ENCODE results near the gene REPIN1. TPM values are rescaled to one million over a fixed set of nuclear protein-coding genes. Genes with fewer than 3 reads are reported as not detected.
A peak's percentile ranks its signal among the peaks of the same experiment; 100 is the strongest.

The REPIN1 gene
- total RNA-seq, 1 experiment from 2014 or later = 106 TPM

DNA sequence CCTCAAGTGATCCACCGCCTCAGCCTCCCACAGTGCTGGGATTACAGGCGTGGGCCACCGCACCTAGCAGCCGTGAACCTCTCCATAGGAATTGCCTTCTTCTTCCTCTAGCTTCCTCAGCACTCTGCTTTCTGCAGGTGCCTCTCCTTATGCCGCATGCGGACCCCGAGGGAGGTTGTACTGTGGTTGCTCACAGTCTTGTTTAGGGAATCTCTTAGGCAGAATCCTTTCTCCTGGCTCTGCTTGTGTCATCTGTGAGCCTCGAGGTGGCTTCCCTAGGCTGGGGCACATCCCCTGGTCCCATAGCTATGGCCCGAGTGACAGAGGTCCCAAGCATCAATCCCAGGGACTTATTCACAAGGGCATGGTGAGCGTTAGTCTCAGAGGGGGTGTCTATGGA lies 48.6 kb downstream of the REPIN1 start:
- H3K79me2 ChIP-seq (ENCODE audit: insufficient read depth, low read length) = no peaks in the 10 kb centered on the region
- POLR2A ChIA-PET = no interaction called here

DNA sequence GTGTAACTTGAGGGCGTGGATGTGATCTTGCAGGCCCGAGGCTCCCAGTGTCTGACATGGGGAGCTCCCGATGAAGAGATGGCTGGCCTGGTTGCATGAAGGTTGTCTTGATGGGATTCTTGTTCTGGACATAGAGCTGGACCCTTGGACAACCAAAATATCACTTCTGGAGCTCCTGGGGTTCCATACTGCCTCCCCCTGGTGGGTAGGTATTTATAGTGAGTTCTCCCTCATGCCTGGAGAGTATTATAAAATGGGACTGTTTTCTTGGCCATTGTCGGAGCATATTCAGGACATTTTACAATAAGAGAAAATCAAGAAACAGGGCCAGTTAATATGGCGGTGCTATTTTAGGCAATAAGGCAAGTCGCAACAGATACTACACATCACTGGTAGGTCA lies 49.2 kb downstream of the REPIN1 start:
- no peaks in the 10 kb centered on the region for H3K9me2 ChIP-seq (ENCODE audit: insufficient read depth)
- TF ChIP-seq FOSL1 (IDR thresholded peaks at IDR 0.05; ENCODE audit: low read depth) = no peak
- TF ChIP-seq, protein P1, sequence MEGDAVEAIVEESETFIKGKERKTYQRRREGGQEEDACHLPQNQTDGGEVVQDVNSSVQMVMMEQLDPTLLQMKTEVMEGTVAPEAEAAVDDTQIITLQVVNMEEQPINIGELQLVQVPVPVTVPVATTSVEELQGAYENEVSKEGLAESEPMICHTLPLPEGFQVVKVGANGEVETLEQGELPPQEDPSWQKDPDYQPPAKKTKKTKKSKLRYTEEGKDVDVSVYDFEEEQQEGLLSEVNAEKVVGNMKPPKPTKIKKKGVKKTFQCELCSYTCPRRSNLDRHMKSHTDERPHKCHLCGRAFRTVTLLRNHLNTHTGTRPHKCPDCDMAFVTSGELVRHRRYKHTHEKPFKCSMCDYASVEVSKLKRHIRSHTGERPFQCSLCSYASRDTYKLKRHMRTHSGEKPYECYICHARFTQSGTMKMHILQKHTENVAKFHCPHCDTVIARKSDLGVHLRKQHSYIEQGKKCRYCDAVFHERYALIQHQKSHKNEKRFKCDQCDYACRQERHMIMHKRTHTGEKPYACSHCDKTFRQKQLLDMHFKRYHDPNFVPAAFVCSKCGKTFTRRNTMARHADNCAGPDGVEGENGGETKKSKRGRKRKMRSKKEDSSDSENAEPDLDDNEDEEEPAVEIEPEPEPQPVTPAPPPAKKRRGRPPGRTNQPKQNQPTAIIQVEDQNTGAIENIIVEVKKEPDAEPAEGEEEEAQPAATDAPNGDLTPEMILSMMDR (IDR thresholded peaks at IDR 0.05 in 2 of 3, conservative IDR thresholded peaks at IDR 0.05 in 1 of 3; ENCODE audit: borderline replicate concordance in 1 of 3, insufficient read depth in 1 of 3, low read depth in 2 of 3, low read length in 2 of 3) = peak; percentile 35 to 51 (median 41); a peak in 4 of 6 replicates
- no peak overlapping the region for H3K4me2 ChIP-seq (ENCODE audit: low read length)
- ChIA-PET RAD21 (ENCODE audit: low non-redundant PET in 1 of 2, low total read pairs in 2 of 2, uncharacterized antibody in 2 of 2, unreplicated experiment in 2 of 2) (no interaction called here), CTCF (interaction anchor here (0.9 to 2.1 kb wide), 3 partner anchors 11 to 62 kb away, joined by 3 to 6 read pairs (median 3); no protein-coding TSS in a partner anchor), POLR2A (no interaction called here)
- DNase-seq (ENCODE audit: low read depth, low spot score) = no peak
- H3K27me3 ChIP-seq (ENCODE audit: insufficient read depth, low read length) = no peaks in the 10 kb centered on the region
- no TSS peak for BruUV-seq (replicated peaks)
- no peak overlapping the region for H3K9ac ChIP-seq (ENCODE audit: low read length)
- no peak overlapping the region for H3K27ac ChIP-seq (ENCODE audit: low read depth, low read length)
- intact Hi-C loops (cut with micrococcal nuclease) = no loop called here
- ATAC-seq = no peak
- no peaks in the 10 kb centered on the region for H3K9me3 ChIP-seq (ENCODE audit: control insufficient read depth in 1 of 2, insufficient read depth in 1 of 2, low read depth in 1 of 2, low read length in 2 of 2)
- no peaks in the 10 kb centered on the region for H3K36me3 ChIP-seq (ENCODE audit: control insufficient read depth in 1 of 2, insufficient read depth in 2 of 2, low read length in 2 of 2)
- no peaks in the 10 kb centered on the region for H3K79me2 ChIP-seq (ENCODE audit: insufficient read depth, low read length)
- no peak overlapping the region for H2AFZ ChIP-seq (ENCODE audit: low read depth, low read length, poor library complexity, severe bottlenecking)
- peaks cover 8 to 23% of the 10 kb centered on the region in 2 experiments; a peak in 3 of 4 replicates for H3K4me1 ChIP-seq (ENCODE audit: control insufficient read depth in 1 of 2, insufficient read depth in 2 of 2, low read length in 2 of 2)
- no peak overlapping the region for H3K4me3 ChIP-seq (replicated peaks in 1 of 2; ENCODE audit: low read depth in 1 of 2, low read length in 2 of 2)
- H4K20me1 ChIP-seq (ENCODE audit: insufficient read depth) = no peaks in the 10 kb centered on the region

More for the DNA sequence above, 48.6 kb downstream of the REPIN1 start:
- ChIA-PET CTCF (interaction anchor here (2.1 kb wide), 1 partner anchor 62 kb away, joined by 6 read pairs; no protein-coding TSS in a partner anchor), RAD21 (ENCODE audit: low non-redundant PET in 1 of 2, low total read pairs in 2 of 2, uncharacterized antibody in 2 of 2, unreplicated experiment in 2 of 2) (no interaction called here)
- no peak overlapping the region for H3K27ac ChIP-seq (ENCODE audit: low read depth, low read length)
- intact Hi-C loops (cut with micrococcal nuclease) = no loop called here
- H3K9me2 ChIP-seq (ENCODE audit: insufficient read depth) = no peaks in the 10 kb centered on the region
- DNase-seq (ENCODE audit: low read depth, low spot score) = no peak
- H3K4me1 ChIP-seq (ENCODE audit: control insufficient read depth in 1 of 2, insufficient read depth in 2 of 2, low read length in 2 of 2) = peaks cover 8 to 23% of the 10 kb centered on the region in 2 experiments; a peak in 3 of 4 replicates
- no TSS peak for BruUV-seq (replicated peaks)
- no peaks in the 10 kb centered on the region for H3K36me3 ChIP-seq (ENCODE audit: control insufficient read depth in 1 of 2, insufficient read depth in 2 of 2, low read length in 2 of 2)
- no peak overlapping the region for H3K4me3 ChIP-seq (replicated peaks in 1 of 2; ENCODE audit: low read depth in 1 of 2, low read length in 2 of 2)
- no peaks in the 10 kb centered on the region for H3K9me3 ChIP-seq (ENCODE audit: control insufficient read depth in 1 of 2, insufficient read depth in 1 of 2, low read depth in 1 of 2, low read length in 2 of 2)
- no peak overlapping the region for H2AFZ ChIP-seq (ENCODE audit: low read depth, low read length, poor library complexity, severe bottlenecking)
- TF ChIP-seq, protein P2, sequence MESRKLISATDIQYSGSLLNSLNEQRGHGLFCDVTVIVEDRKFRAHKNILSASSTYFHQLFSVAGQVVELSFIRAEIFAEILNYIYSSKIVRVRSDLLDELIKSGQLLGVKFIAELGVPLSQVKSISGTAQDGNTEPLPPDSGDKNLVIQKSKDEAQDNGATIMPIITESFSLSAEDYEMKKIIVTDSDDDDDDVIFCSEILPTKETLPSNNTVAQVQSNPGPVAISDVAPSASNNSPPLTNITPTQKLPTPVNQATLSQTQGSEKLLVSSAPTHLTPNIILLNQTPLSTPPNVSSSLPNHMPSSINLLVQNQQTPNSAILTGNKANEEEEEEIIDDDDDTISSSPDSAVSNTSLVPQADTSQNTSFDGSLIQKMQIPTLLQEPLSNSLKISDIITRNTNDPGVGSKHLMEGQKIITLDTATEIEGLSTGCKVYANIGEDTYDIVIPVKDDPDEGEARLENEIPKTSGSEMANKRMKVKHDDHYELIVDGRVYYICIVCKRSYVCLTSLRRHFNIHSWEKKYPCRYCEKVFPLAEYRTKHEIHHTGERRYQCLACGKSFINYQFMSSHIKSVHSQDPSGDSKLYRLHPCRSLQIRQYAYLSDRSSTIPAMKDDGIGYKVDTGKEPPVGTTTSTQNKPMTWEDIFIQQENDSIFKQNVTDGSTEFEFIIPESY (IDR thresholded peaks at IDR 0.05; ENCODE audit: extremely low read depth, insufficient replicate concordance, low read length) = no peak
- no peak for TF ChIP-seq SRF (IDR thresholded peaks at IDR 0.05; ENCODE audit: low read depth)
- TF ChIP-seq, protein P3, sequence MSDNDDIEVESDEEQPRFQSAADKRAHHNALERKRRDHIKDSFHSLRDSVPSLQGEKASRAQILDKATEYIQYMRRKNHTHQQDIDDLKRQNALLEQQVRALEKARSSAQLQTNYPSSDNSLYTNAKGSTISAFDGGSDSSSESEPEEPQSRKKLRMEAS (IDR thresholded peaks at IDR 0.05) = no peak
- no peak for TF ChIP-seq SP1 (IDR thresholded peaks at IDR 0.05; ENCODE audit: low read depth)
- no peak for TF ChIP-seq EZH2phosphoT487 (IDR thresholded peaks at IDR 0.05; ENCODE audit: borderline replicate concordance)
- no peak for TF ChIP-seq SIN3A (IDR thresholded peaks at IDR 0.05; ENCODE audit: low read depth)
- no peak for TF ChIP-seq CBX3 (IDR thresholded peaks at IDR 0.05; ENCODE audit: low read depth)
- TF ChIP-seq TCF7L2 (IDR thresholded peaks at IDR 0.05; ENCODE audit: borderline replicate concordance, extremely low read depth, insufficient read depth, insufficient read length) = no peak
- TF ChIP-seq ELF1 (IDR thresholded peaks at IDR 0.05; ENCODE audit: borderline replicate concordance, low read depth) = no peak
- ATAC-seq = no peak
- no peaks in the 10 kb centered on the region for H3K27me3 ChIP-seq (ENCODE audit: insufficient read depth, low read length)
- H3K9ac ChIP-seq (ENCODE audit: low read length) = no peak overlapping the region
- H4K20me1 ChIP-seq (ENCODE audit: insufficient read depth) = no peaks in the 10 kb centered on the region
- H3K4me2 ChIP-seq (ENCODE audit: low read length) = no peak overlapping the region
